ENCODE measurements around the gene HEATR9.

DNA sequence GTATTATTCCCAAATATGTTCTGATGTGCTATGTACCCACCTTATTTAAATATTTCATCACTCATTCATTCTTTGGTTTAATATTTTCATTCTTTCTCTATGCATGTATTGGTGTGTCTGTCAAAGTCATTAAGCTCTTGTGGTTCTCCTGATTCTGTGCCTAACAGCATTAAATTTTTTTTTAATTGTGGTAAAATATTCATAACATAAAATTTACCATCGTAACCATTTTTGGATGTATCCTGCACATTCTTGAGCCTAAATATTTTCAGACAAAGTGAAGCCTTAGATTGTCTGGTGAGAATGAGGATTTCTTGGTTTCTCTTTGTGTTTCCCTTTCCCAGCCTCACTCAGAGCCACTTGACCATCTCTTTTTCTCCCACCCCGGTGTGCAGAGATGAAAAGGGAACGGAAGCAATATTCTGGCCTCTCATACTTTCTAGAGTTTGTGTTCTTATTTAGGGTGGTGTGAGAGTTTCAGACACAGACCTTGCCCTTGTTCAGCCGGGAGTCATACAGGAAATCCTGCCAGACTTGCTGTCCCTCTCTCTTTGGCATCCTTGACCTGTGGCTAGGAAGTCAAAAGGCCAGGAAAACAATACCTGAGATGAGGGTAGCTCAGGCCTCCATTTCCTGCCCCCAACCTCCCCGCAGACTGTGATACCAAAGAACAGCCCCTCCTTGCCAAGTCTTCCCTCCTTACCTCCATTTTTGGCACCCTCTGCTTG lies 6.5 kb upstream of the HEATR9 start:
- TF ChIP-seq CTCF (IDR thresholded peaks at IDR 0.05; ENCODE audit: low read depth, low read length) (no peak), EZH2phosphoT487 (IDR thresholded peaks at IDR 0.05; ENCODE audit: low read depth) (no peak)
